Peyer's patch (tissue), 4 donors: ENCODE measurements around the gene ELF1.

Experiments used
- POLR2A ChIP-seq, 2 donors: fragments of 450-650 bp; IDR thresholded peaks; one replicate each; pipeline ENCODE4 v1.5.1; 2017; ENCODE audit warnings: antibody characterized with exemption in 2 of 2, mild to moderate bottlenecking in 2 of 2, moderate library complexity in 2 of 2
- TF ChIP-seq, protein P1 (sequence below), 6 experiments: fragments of 450-650 bp in 4 of 6; fragments of 200-600 bp in 2 of 6; sonication (generic) in 1 of 6; IDR thresholded peaks; one replicate each; pipeline ENCODE4 v1.5.1; 2017 to 2019; ENCODE audit warnings: antibody characterized with exemption in 6 of 6, mild to moderate bottlenecking in 3 of 6, moderate library complexity in 1 of 6

DNA sequence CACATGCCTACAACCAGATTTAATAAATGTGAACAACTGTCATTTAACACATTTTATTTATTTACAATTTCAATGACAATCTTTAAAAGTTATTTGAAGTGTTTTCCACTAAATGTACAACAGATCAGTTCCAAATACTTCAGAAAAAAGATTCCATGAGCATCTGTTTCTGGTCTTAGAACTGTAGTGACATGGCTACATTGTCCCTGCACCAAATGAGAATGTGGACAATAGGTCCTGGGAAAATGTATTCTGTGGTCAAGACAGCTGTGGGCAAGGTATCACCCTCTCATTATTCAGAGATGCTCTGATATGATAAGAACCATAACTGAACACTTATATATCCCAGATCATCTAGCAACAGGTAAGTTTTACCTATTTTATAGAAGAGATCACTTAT is 43.7 kb downstream of the ELF1 start:
- TF ChIP-seq, protein P1, sequence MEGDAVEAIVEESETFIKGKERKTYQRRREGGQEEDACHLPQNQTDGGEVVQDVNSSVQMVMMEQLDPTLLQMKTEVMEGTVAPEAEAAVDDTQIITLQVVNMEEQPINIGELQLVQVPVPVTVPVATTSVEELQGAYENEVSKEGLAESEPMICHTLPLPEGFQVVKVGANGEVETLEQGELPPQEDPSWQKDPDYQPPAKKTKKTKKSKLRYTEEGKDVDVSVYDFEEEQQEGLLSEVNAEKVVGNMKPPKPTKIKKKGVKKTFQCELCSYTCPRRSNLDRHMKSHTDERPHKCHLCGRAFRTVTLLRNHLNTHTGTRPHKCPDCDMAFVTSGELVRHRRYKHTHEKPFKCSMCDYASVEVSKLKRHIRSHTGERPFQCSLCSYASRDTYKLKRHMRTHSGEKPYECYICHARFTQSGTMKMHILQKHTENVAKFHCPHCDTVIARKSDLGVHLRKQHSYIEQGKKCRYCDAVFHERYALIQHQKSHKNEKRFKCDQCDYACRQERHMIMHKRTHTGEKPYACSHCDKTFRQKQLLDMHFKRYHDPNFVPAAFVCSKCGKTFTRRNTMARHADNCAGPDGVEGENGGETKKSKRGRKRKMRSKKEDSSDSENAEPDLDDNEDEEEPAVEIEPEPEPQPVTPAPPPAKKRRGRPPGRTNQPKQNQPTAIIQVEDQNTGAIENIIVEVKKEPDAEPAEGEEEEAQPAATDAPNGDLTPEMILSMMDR (IDR thresholded peaks at IDR 0.05) = no peak
- TF ChIP-seq POLR2A (IDR thresholded peaks at IDR 0.05) = no peak
